UCSD-AML1 (cell line): ENCODE results near the gene BTBD6.
"Not testable (repeated sequence)": the region's sequence is repeated elsewhere in the genome, so short reads cannot be mapped to it uniquely, and the experiment has no call there.

Experiments used
- DNase-seq: peaks from one replicate; lab custom pipeline; 2025; ENCODE audit not compliant: unreplicated experiment; lab: John Stamatoyannopoulos, UW

BTBD6 gene

DNA sequence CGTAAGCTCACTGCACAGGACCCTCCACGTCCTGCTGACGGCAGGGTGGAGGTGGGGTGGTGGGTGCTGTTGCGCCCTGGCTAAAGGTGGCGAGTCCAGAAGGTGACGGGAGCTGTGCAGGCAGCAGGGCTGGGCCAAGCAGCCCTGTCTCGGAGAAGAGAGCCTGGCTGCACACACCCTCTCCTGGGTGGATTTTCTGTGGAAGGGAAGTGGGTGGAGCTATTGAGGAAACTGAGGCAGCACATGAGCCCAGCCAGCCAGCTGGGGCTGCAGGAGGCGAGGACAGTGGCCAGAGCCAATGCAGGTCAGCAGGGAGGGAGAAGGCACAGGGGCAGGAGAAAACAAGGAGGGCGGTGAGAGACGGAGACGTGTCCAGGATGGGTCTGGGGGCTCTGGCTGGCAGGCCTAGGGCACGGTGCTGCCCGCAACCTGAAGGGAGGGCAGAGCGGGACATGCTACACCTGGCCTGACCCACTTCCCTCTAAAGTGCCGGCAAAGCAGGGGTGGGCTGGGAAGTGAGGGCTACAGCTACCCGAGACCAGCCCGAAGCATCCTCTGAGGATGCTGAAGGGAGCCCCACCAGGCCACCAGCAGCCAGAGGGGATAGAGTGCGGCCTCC lies 20.5 kb downstream of the BTBD6 start:
- no peak for DNase-seq

DNA sequence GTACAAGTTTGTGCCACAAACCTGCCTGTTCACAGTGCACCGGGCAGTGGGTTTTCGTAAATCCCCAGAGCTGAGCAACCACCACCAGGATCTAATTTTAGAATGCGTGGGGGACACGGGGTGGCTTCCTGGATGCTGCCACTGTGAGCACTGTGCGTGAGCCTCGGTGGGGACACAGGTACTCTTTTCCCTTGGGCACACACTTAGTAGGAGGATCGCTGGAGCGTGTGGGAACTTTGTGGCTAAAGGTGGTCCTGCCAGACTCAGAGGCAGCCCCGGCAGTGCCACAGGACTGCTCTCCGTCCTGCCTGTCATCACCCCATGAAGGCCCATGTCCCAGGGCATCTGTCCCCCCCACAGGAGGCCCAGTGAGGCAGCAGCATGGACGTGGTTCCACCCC lies 21.1 kb downstream of the BTBD6 start:
- no peak for DNase-seq

DNA sequence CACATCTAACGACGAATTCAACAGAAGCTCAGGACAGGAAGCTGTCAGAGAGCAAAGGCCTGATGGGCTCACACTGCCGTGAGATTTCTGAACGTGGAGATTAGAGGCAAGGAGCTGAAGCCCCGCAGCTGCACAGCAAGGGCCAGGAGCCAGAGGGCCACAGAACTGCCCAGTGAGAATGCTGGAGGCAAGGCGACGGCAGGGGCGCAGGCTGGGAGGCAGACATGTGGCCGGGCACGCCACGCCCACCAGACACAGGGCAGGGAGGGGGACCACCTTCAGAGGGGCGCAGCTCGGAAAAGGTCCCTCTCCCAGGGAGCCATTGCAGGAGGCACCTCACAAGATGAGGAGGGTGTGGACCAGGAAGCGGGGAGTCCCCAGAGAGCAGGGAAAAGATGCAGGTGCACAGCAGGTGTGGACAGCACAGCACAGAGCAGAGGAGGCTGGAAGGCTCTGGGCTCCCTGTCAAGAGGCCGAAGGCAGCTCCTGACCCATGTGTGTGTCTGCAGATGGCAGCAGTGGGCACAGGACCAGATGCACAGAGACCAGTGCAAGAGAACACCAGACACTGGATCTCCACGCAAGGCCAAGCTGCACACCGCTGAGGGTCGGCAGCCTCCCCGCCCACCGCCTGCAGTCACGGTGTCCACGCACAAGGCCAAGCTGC lies 23.0 kb downstream of the BTBD6 start:
- DNase-seq: no peak

DNA sequence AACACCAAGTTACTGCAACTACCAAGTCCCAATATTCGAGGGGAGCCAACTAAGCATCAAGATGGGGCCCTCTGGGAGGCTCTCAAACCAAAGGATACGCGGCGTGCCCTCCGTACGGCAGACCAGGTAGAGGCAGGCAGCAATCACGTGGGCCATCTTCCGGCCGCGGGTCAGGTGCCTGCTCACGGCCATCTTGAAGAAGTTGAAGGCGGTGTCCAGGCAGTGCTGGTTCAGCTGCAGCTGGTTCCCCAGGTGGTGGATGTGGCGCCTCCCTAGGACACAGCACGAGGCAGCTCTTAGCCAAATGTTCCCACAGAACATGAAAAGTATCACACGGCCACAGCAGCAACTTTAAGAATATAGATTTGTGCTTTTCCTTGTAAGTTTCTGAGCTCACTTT lies 24.3 kb downstream of the BTBD6 start:
- no peak for DNase-seq

DNA sequence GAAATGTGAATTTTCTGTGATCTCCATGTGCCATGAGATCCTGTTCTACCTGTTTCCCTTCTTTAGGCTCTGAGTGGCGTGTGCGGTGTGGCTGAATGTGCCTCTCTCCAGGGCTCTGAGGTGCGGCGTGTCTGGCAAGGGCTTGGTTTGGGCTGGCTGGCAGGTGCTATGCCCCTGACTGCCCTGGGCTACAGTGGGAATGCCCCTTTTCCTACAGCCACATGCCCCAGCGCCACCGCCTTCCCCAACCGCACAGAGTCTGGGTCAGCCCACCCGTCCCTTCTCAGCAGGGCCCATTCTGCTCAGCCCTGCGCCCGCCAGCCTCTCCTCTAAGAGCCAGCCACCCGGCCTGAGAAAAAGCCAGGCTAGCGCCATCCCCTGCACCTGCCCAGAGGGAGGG lies 24.7 kb downstream of the BTBD6 start:
- no peak for DNase-seq

DNA sequence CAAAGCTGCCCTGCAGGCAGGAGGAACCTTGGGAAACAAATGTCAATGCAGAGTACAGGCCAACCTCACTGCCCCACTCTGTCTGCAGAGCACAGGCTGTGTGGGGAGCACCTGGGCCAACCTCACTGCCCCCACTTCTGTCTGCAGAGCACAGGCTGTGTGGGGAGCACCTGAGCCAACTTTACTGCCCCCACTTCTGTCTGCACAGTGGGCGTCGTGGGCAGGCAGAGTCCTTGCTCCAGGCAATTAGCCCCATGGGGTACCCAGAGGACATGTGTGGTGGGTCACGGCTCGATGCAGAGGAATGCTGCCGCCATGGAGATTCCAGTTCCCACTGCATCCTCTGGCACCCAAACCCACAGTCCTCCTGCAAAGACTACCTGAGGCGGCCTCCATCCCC lies 26.3 kb downstream of the BTBD6 start:
- DNase-seq: no peak

DNA sequence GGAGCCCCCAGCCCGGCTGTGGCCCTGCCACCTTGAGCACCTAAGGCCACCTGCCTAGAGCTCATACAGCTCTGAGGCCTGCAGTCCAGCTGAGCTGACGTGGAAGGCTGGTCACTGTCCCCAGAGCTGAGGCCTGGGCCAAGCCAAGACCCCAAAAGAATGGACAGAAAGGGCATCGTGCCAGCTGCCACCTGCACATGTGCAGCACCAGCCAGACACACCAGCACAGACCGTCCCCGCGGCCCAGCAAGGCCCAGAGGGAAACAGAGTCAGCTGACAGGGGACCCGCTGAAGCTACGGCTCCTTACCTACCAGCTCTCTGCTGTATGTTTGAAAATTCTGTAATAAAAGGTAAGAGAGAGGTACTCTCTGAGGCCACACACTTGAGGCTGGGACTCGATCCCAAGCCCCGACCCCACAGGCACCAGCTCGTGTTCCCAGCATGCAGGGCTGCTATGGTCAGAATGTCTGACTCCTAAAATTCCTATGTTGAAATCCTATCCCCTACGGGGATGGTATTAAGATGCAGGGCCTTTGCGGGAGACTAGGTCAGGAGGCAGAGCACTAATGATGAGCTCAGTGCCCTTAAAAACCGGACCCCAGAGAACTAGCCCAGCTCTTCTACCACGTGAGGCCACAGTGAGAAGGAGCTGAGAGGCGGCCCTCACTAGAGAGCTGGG lies 27.1 kb downstream of the BTBD6 start:
- no peak for DNase-seq

DNA sequence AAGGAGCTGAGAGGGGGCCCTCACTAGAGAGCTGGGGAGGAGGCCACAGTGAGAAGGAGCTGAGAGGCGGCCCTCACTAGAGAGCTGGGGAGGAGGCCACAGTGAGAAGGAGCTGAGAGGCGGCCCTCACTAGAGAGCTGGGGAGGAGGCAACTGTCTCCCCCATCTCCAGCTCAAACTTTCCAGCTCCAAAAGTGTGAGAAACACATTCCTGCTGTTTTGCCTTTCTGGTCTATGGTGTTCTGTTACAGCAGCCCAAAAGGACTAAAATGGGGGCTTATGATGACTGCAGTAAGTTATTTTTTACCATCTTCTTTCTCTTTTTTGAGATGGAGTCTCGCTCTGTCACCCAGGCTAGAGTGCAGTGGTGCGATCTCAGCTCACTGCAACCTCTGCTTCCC lies 29.1 kb downstream of the BTBD6 start:
- DNase-seq: not testable (repeated sequence)

DNA sequence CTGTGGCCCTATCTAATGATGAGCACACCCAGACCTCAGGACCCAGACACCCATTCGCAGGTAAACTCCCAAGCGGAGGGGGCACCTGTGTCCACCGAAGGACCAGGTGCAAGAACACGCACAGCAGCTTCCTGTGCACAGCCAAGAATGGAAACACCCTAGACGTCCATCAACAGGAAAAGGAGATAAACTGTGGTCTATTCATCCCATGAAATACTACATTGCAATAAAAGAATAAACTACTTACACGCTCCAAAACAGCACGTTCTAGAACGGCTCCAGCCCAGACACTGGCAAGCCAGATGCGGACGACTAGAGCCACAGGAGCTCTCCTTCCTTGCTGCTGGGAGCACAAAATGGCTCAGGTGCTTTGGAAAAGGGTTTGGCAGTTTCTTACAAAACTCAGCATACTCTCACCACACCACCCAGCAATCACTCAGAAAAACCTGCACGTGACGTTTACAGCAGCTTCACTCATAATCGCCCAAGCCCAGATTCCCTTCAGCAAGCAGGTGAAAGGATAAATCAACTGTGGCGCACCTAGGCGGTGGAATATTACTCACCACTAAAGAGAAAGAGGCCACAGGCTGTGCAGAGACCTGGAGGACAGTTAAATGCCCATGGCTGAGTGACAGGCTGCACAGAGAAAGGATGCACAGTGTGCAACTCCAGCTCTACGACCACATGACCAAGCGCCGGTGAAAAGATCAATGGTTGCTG lies 31.5 kb downstream of the BTBD6 start:
- no peak for DNase-seq

DNA sequence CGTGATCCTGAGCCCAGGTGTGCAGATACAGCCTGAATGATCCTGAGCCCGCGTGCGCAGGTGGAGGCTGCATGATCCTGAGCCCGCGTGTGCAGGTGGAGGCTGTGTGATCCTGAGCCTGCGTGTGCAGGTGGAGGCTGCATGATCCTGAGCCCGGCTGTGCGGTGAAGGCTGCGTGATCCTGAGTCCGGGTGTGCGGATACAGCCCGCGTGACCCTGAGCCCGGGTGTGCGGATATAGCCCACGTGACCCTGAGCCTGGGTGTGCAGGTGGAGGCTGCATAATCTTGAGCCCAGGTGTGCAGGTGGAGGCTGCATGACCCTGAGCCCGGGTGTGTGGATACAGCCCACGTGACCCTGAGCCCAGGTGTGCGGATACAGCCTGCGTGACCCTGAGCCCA lies 32.2 kb downstream of the BTBD6 start:
- no peak for DNase-seq

DNA sequence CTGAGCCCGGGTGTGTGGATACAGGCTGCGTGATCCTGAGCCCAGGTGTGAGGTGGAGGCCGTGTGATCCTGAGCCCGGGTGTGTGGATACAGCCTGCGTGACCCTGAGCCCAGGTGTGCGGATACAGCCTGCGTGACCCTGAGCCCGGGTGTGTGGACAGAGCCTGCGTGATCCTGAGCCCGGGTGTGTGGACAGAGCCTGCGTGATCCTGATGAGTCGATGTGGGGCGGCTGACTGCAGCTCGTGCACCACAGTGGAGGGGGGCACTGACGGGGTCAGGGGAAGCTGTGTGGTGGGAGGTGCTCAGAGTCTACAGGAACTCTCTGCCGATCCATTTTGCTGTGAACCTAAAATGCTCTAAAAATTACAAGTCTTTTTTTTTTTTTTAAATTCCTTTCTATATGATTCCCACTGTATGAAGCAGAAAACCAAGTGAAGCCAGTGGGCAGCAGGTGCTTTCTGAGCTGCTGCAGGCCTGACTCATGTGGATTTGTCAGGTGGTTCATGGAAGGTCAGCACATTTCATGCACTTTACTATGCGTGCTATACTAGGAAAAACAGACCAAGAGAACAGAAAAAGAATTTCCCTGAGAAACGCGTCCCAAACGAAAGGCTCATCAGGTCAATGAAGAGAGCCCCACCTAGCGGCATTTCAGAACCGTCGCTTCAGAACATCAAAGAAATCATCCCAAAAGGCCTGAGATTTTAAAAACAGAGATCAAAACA lies 33.2 kb downstream of the BTBD6 start:
- no peak for DNase-seq

DNA sequence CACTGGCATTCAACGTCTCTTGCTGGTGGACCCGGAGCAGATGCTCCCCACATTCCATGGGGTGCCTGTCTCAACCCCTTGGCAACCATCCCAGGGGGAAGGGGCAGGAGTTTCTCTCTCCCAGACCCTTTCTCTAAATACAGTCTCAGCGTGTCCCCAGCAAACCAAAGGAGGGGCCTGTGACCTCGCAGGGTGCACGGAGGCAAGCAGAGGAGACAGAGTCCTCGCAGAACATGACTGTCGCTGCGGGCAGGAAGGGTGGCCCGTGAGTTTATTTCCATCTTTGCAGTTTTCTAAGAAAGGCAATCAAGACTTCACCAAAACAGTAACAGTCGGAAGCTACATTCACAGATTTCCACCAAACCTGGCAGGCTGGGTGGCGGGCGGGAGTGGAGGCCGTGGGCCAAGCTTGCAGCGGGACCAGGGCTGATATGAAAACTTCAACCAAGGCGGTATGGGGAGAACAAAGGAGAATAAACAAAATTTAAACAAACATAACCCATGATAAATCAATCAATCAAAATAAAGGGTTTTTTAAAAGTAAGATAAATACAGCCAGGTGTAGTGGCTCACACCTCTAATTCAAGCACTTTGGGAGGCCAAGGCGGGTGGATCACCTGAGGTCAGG lies 33.9 kb downstream of the BTBD6 start:
- DNase-seq: no peak

DNA sequence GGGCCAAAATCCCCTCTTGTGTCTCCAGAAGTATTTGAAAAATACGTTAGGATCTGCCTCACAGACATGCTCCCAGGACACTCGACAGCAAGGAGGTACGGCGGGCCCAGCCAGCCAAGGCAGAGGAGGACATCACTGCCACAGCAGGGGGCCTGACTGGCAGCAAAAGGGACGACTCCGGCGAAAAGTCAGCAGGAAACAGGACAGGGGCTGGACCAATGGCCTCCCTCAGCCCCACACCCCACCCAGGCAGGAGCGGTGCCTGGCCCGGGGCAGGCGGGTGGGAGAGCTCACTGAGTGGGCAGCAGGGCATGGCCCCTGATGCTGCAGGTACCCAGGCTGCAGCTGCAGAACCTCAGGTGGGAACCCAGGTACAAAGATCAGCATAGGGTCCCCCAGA lies 34.7 kb downstream of the BTBD6 start:
- DNase-seq: no peak

DNA sequence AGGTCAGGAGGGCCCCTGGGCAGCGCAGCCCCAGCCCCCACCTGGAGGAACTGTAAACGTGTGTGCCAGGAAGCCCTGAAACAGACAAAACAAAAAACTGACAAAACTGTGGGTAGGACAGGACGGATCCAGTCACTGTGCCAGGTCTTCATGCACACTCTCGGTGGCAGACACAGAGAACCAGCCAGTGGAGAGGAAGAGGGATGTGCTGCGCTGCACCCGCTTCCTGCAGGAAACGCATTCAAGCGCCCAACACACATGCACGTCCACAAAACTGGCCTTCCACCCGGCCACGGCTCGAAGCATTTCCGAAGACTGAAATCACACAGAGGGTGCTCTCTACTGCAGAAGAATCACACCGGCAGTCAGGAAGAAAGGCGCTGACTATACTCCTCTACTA lies 35.6 kb downstream of the BTBD6 start:
- DNase-seq: peak; percentile 80

DNA sequence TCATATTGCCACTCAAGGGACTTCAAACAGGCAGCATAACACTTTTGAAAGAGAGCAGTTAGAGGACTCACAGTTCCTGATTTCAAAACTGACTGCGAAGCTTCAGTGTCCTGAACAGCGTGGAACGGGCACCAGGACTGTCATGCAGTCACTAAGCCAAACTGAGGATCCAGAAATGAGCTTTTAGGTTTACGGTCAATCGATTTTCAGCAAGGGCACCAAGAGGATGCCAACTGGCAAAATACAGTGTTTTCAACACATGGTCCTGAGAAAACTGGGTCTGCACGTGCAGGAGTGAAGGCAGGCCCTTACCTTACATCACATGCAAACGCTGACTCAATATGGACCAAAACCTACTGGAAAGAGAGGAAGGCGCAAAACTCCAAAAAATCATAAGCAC lies 36.8 kb downstream of the BTBD6 start:
- DNase-seq: no peak

DNA sequence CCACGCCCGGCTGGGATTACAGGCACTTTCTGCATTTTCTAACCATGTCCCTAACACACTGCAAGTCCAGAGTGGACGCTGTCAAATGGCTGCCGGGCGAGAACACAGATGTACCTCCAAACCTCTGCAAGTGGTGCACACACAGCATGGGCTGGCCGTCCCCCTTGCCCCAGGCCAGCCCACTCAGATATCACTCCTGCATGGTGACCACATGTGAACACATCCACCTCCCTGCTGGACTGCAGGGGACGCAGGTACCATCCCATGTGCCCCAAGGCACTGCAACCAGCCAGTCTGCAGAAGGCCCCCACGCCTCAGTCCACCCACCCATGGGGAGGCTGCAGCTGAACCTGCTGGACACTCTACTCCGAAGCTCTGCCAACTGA lies 38.4 kb downstream of the BTBD6 start:
- no peak for DNase-seq

DNA sequence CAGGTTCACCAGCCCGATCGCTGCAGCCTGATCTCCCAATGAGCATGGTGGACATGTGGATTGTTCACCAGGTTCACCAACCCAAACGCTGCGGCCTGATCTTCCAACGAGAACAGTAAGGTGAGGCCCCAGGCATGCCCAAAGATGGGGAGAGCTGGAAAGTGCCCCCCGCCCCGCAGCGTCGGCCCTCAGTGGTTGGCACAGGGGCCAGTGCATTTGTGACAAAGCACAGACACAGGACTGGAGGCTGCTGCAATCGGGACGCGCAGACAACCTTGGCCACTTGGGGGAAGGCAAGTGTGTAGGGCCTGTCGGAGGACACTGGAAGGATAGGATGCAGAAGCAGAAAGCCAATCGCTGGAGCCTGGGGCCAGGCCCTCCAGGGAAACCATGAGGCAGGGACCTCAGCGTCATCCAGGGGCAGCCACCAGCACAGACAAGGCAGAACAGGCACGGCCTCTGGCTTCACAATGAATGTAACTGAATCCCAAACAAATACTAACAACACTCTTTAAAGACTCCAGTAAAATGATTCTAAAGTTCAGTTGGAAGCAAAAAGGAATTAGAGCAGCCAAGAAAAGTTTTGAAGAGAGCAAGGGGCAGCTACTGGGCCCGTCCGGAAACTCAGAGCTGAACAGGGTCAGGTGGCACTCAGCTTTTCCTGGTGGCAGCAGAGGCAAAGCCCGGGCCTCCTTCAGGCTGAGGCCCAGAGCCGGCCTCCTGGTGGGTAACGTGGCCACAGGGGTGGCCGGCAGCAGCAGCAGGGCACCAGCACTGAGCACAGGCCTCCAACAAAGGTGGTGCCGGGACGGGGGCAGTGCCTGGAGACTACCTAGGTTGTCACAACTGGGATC lies 39.1 kb downstream of the BTBD6 start:
- DNase-seq: no peak

DNA sequence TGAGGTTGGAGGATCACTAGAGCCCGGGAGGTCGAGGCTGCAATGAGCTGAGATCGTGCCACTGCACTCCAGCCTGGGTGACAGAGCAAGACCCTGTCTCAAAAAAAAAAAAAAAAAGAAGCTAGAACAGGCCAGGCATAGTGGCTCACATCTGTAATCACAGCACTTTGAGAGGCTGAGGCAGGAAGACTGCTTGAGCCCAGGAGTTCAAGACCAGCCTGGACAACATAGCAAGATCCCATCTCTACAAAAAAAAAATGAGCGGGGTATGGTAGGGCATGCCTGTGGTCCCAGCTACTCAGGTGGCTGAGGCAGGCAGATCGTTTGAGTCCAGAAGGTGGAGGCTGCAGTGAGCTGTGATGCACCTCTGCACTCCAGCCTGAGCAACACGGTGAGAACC lies 40.6 kb downstream of the BTBD6 start:
- not testable (repeated sequence) for DNase-seq

DNA sequence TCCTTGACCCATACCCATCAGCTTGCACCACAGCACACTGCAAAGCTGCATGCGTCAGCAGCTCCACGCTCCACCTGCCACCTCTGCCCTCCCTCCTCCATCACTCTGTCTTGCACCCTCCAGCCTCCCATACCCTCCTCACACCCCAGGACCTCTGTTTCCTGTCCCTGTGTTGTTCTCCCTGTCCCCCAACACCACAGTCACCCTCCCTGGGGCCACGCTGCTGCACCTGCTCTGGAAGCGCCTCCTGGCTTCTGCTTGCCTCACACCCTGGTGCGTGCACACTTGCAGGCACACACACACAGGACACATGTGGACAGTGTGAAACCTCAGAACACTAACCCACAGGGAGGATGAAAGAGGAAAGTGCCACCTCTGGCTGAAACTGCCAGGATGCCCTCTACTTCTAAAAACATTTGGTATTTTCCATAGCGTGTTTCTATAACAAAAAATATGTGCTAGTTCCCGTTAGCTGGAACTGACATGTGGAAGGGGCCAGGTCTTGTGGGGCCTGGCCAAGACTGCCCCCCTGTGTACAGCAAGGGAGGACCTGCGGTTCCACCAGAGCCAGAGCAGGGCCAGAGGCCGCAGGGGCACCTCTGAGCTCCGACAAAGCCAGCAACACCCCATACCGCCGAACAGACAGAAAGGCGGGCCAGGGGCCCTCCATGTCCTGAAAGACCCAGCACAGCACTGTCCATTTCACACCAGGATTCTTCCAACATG lies 42.5 kb downstream of the BTBD6 start:
- DNase-seq: no peak
